ENCODE data around the gene SIL1. TPM values are rescaled to one million over a fixed set of nuclear protein-coding genes. Genes with fewer than 3 reads are reported as not detected.
A peak's percentile ranks its signal among the peaks of the same experiment; 100 is the strongest.
"Not testable (repeated sequence)": the region's sequence is repeated elsewhere in the genome, so short reads cannot be mapped to it uniquely, and the experiment has no call there.

Gene SIL1
- total RNA-seq = 10 to 100 TPM; 32.5 to 37.3 TPM

GRCh38 chr5:139197710-139198669 lies at the start of gene SIL1:
Gene SIL1 (minus strand): TSS chr5:139198368. CDS start chr5:139127843, 70,525 bp downstream.
- no peaks in the 10 kb centered on the region for H3K27me3 Mint-ChIP-seq (ENCODE audit: low read depth)
- peaks cover 2 to 6% of the 10 kb centered on the region in 2 donors for H3K36me3 Mint-ChIP-seq (ENCODE audit: insufficient read depth in 2 of 2)
- peak within 1 kb of the TSS; percentile 88 to 94 for H3K4me3 Mint-ChIP-seq
- H3K9me3 Mint-ChIP-seq = no peaks in the 10 kb centered on the region
- peak within 1 kb of the TSS; percentile 93 for H3K27ac Mint-ChIP-seq
- DNase-seq (peak; percentile 95), ATAC-seq (replicated peaks in 1 of 2) (peak; percentile 99)
- peaks cover 31% of the 10 kb centered on the region for H3K4me1 Mint-ChIP-seq (ENCODE audit: low read depth)

GRCh38 chr5:139246394-139246793 lies 48.2 kb upstream of the SIL1 start:
- peak; percentile 66 to 70 for DNase-seq
- no peaks in the 10 kb centered on the region for H3K36me3 Mint-ChIP-seq (ENCODE audit: insufficient read depth in 2 of 2)
- H3K27ac Mint-ChIP-seq = no peak overlapping the region
- ATAC-seq (replicated peaks in 1 of 2) = peak; percentile 99 to 100
- H3K4me1 Mint-ChIP-seq (ENCODE audit: low read depth) = peaks cover 35% of the 10 kb centered on the region
- H3K9me3 Mint-ChIP-seq = no peaks in the 10 kb centered on the region
- H3K27me3 Mint-ChIP-seq (ENCODE audit: low read depth) = no peaks in the 10 kb centered on the region
- H3K4me3 Mint-ChIP-seq = peak overlapping the region; percentile 55 to 58

- DNase-seq (no peak), ATAC-seq (replicated peaks in 1 of 2) (peak in 1 of 2 donors; percentile 12)
- peak overlapping the region; percentile 55 to 58 for H3K4me3 Mint-ChIP-seq
- H3K9me3 Mint-ChIP-seq = no peaks in the 10 kb centered on the region
- no peaks in the 10 kb centered on the region for H3K27me3 Mint-ChIP-seq (ENCODE audit: low read depth)
- no peaks in the 10 kb centered on the region for H3K36me3 Mint-ChIP-seq (ENCODE audit: insufficient read depth in 2 of 2)
- H3K27ac Mint-ChIP-seq = peak overlapping the region; percentile 87
- H3K4me1 Mint-ChIP-seq (ENCODE audit: low read depth) = peaks cover 29% of the 10 kb centered on the region
Measured at GRCh38 chr5:139245637-139246339, 47.6 kb upstream of the SIL1 start.

GRCh38 chr5:139243425-139243970 lies 45.3 kb upstream of the SIL1 start:
- Mint-ChIP-seq H3K27me3 (ENCODE audit: low read depth) (no peaks in the 10 kb centered on the region), H3K36me3 (ENCODE audit: insufficient read depth in 2 of 2) (no peaks in the 10 kb centered on the region), H3K4me1 (ENCODE audit: low read depth) (peaks cover 29% of the 10 kb centered on the region), H3K27ac (no peak overlapping the region), H3K9me3 (no peaks in the 10 kb centered on the region), H3K4me3 (no peak overlapping the region)
- DNase-seq (no peak), ATAC-seq (replicated peaks in 1 of 2) (no peak)

- Mint-ChIP-seq H3K4me1 (ENCODE audit: low read depth) (peaks cover 8% of the 10 kb centered on the region), H3K36me3 (ENCODE audit: insufficient read depth in 2 of 2) (no peaks in the 10 kb centered on the region), H3K9me3 (no peaks in the 10 kb centered on the region), H3K27me3 (ENCODE audit: low read depth) (no peaks in the 10 kb centered on the region), H3K4me3 (no peak overlapping the region), H3K27ac (no peak overlapping the region)
- no peak for DNase-seq
- no peak for ATAC-seq (replicated peaks in 1 of 2)
Measured at GRCh38 chr5:139241139-139241538, 43.0 kb upstream of the SIL1 start.

- ATAC-seq (replicated peaks in 1 of 2) = no peak
- H3K4me1 Mint-ChIP-seq (ENCODE audit: low read depth) = no peaks in the 10 kb centered on the region
- H3K27me3 Mint-ChIP-seq (ENCODE audit: low read depth) = no peaks in the 10 kb centered on the region
- no peaks in the 10 kb centered on the region for H3K9me3 Mint-ChIP-seq
- H3K36me3 Mint-ChIP-seq (ENCODE audit: insufficient read depth in 2 of 2) = no peaks in the 10 kb centered on the region
- no peak overlapping the region for H3K4me3 Mint-ChIP-seq
- DNase-seq = no peak
- H3K27ac Mint-ChIP-seq = no peak overlapping the region
Measured at GRCh38 chr5:139236479-139236878, 38.3 kb upstream of the SIL1 start.

- ATAC-seq (replicated peaks in 1 of 2) (peak in 1 of 2 donors; percentile 37), DNase-seq (peak in 1 of 2 donors; percentile 2)
- no peaks in the 10 kb centered on the region for H3K4me1 Mint-ChIP-seq (ENCODE audit: low read depth)
- no peaks in the 10 kb centered on the region for H3K27me3 Mint-ChIP-seq (ENCODE audit: low read depth)
- no peaks in the 10 kb centered on the region for H3K36me3 Mint-ChIP-seq (ENCODE audit: insufficient read depth in 2 of 2)
- H3K4me3 Mint-ChIP-seq = no peak overlapping the region
- no peaks in the 10 kb centered on the region for H3K9me3 Mint-ChIP-seq
- H3K27ac Mint-ChIP-seq = no peak overlapping the region
Measured at GRCh38 chr5:139232147-139232724, 34.1 kb upstream of the SIL1 start.

GRCh38 chr5:139228201-139228803 lies 30.1 kb upstream of the SIL1 start:
- Mint-ChIP-seq H3K27ac (no peak overlapping the region), H3K9me3 (no peaks in the 10 kb centered on the region), H3K36me3 (ENCODE audit: insufficient read depth in 2 of 2) (no peaks in the 10 kb centered on the region), H3K4me1 (ENCODE audit: low read depth) (no peaks in the 10 kb centered on the region), H3K4me3 (no peak overlapping the region), H3K27me3 (ENCODE audit: low read depth) (no peaks in the 10 kb centered on the region)
- DNase-seq (no peak), ATAC-seq (replicated peaks in 1 of 2) (no peak)

- H3K9me3 Mint-ChIP-seq = no peaks in the 10 kb centered on the region
- ATAC-seq (replicated peaks in 1 of 2) (no peak), DNase-seq (no peak)
- no peak overlapping the region for H3K27ac Mint-ChIP-seq
- H3K27me3 Mint-ChIP-seq (ENCODE audit: low read depth) = peaks cover 6% of the 10 kb centered on the region
- H3K36me3 Mint-ChIP-seq (ENCODE audit: insufficient read depth in 2 of 2) = no peaks in the 10 kb centered on the region
- no peak overlapping the region for H3K4me3 Mint-ChIP-seq
- no peaks in the 10 kb centered on the region for H3K4me1 Mint-ChIP-seq (ENCODE audit: low read depth)
Measured at GRCh38 chr5:139226131-139226530, 28.0 kb upstream of the SIL1 start.

- DNase-seq (no peak), ATAC-seq (replicated peaks in 1 of 2) (no peak)
- Mint-ChIP-seq H3K9me3 (no peaks in the 10 kb centered on the region), H3K27ac (no peak overlapping the region), H3K4me1 (ENCODE audit: low read depth) (no peaks in the 10 kb centered on the region), H3K4me3 (no peak overlapping the region), H3K27me3 (ENCODE audit: low read depth) (peaks cover 6% of the 10 kb centered on the region), H3K36me3 (ENCODE audit: insufficient read depth in 2 of 2) (no peaks in the 10 kb centered on the region)
Measured at GRCh38 chr5:139223481-139223880, 25.3 kb upstream of the SIL1 start.

- no peak overlapping the region for H3K4me3 Mint-ChIP-seq
- no peak for ATAC-seq (replicated peaks in 1 of 2)
- DNase-seq = no peak
Measured at GRCh38 chr5:139222346-139222745, 24.2 kb upstream of the SIL1 start.

GRCh38 chr5:139218038-139218437 lies 19.9 kb upstream of the SIL1 start:
- not testable (repeated sequence) for H3K9me3 Mint-ChIP-seq; H3K4me1 Mint-ChIP-seq (ENCODE audit: low read depth); ATAC-seq (replicated peaks in 1 of 2); H3K27ac Mint-ChIP-seq; H3K27me3 Mint-ChIP-seq (ENCODE audit: low read depth); H3K4me3 Mint-ChIP-seq; DNase-seq; H3K36me3 Mint-ChIP-seq (ENCODE audit: insufficient read depth in 2 of 2)

More at GRCh38 chr5:139222346-139222745, 24.2 kb upstream of the SIL1 start:
- H3K4me1 Mint-ChIP-seq (ENCODE audit: low read depth) = no peaks in the 10 kb centered on the region
- no peaks in the 10 kb centered on the region for H3K36me3 Mint-ChIP-seq (ENCODE audit: insufficient read depth in 2 of 2)
- H3K9me3 Mint-ChIP-seq = no peaks in the 10 kb centered on the region
- H3K27ac Mint-ChIP-seq = no peak overlapping the region
- peaks cover 6% of the 10 kb centered on the region for H3K27me3 Mint-ChIP-seq (ENCODE audit: low read depth)
